Measurements from ENCODE around the gene ADAMTSL5.
A peak's percentile ranks its signal among the peaks of the same experiment; 100 is the strongest.

The ADAMTSL5 gene, protein sequence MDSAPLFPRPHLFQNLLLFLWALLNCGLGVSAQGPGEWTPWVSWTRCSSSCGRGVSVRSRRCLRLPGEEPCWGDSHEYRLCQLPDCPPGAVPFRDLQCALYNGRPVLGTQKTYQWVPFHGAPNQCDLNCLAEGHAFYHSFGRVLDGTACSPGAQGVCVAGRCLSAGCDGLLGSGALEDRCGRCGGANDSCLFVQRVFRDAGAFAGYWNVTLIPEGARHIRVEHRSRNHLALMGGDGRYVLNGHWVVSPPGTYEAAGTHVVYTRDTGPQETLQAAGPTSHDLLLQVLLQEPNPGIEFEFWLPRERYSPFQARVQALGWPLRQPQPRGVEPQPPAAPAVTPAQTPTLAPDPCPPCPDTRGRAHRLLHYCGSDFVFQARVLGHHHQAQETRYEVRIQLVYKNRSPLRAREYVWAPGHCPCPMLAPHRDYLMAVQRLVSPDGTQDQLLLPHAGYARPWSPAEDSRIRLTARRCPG

DNA sequence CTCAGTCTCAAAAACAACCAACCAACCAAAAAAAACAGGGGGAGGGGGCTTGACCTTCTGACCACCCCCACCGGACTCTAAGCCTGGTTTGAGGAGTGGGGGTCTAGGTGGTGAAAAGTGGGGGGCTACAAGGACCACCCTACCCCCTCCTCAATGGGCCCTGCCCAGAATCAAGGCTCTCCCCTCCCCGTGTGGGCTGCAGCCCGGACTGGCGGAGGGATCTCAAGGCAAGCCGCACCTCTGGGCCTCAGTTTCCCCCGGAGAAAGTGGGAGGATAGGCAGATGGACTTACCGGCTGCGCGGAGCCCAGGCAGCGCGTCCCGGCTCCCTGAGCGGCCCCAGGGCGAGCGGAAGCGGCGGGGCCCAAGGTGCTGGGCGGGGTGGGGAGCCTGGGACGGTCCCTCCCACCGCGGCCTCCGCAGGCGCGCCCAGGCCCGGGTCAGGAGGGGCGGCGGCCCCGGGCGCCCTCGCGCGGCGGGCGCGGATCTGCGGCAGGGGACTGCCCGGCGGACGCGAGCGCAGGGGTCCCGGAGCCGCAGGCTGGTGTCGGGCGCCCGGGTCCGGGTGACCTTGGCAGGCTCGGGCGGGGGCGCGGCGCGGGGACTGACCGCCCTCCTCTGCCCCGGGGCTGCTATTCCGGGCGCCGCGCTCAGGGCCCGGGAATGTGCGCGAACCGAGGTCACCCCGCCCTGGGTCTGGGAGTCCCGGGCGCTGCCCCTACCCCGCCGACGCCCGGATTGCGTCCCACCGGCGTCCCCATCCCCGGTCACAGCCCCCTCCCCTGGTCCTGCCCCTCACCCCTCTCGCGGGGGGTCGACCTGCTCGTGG is at the start of gene ADAMTSL5:
TSS of gene ADAMTSL5 (minus strand) at position 349 of the 828 bp plus-strand sequence. CDS start 2,076 bp downstream, outside the sequence.
- peak; percentile 32 for DNase-seq (ENCODE audit: extremely low read depth, low read depth)

GRCh38 chr19:1561236-1561842 is 48.5 kb upstream of the ADAMTSL5 start:
- no peak for DNase-seq (ENCODE audit: extremely low read depth, low read depth)
- TF ChIP-seq, protein P1, sequence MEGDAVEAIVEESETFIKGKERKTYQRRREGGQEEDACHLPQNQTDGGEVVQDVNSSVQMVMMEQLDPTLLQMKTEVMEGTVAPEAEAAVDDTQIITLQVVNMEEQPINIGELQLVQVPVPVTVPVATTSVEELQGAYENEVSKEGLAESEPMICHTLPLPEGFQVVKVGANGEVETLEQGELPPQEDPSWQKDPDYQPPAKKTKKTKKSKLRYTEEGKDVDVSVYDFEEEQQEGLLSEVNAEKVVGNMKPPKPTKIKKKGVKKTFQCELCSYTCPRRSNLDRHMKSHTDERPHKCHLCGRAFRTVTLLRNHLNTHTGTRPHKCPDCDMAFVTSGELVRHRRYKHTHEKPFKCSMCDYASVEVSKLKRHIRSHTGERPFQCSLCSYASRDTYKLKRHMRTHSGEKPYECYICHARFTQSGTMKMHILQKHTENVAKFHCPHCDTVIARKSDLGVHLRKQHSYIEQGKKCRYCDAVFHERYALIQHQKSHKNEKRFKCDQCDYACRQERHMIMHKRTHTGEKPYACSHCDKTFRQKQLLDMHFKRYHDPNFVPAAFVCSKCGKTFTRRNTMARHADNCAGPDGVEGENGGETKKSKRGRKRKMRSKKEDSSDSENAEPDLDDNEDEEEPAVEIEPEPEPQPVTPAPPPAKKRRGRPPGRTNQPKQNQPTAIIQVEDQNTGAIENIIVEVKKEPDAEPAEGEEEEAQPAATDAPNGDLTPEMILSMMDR (IDR thresholded peaks at IDR 0.05; ENCODE audit: low read depth, low read length), result no peak

More for the DNA sequence above, at the start of gene ADAMTSL5:
- TF ChIP-seq, protein P1 (IDR thresholded peaks at IDR 0.05; ENCODE audit: low read depth, low read length), result no peak

GRCh38 chr19:1560286-1560882 is 47.6 kb upstream of the ADAMTSL5 start:
- TF ChIP-seq, protein P1 (IDR thresholded peaks at IDR 0.05; ENCODE audit: low read depth, low read length), result no peak
- no peak for DNase-seq (ENCODE audit: extremely low read depth, low read depth)

DNA sequence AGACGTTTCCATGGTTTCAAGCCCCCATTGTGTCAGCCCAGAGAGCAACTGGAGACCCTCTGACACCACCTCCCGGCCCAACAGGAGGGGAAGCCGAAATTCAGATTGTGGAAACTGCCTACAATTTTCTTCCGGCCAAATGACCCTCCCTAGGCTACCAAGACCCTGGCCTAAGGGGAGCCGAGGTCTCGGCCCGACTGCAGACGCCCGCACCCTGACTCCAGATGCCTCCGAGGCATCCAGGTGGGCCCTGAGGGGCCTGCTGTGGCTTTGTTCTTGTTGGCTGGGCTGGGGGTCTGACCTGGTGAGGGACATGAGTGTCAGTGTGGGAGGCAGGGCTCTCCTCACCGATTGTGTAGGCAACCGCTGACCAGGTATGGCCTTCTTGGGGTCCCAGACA is 45.7 kb upstream of the ADAMTSL5 start:
- DNase-seq (ENCODE audit: extremely low read depth, low read depth), result no peak
- TF ChIP-seq, protein P1 (IDR thresholded peaks at IDR 0.05; ENCODE audit: low read depth, low read length), result no peak

DNA sequence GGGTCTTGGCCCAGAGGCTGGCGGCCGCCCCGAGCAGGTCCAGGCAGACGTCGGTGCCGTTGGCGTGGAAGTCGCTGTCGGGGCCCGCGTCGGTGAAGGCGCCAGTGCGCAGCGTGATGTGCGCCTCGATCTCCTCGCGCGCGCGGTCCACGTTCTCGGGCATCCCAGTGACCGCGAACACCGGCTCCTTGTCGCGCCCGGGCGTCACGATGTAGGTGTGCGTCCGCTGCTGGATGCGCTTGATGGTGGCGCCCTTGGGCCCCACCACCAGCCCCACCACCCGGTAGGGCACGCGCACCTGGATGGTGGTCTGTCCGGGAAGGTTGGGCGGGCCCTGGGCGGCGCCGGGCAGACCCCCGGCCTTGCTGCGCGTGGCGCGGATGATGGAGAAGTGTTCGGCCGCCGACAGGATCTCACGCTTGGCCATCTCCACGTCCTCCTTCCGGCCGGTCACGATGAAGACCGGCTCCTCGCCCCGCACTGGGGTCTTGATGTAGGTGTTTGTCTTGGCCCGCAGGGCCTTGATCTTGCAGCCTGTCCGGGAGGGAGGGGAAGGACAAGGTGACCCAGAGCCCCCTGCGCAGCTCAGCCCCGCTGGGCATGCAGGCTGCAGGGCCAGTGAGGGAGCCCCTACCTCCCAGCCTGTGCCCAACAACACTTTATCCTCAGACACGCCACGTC is 43.7 kb upstream of the ADAMTSL5 start:
- TF ChIP-seq, protein P1 (IDR thresholded peaks at IDR 0.05; ENCODE audit: low read depth, low read length), result no peak
- DNase-seq (ENCODE audit: extremely low read depth, low read depth), result no peak

GRCh38 chr19:1555487-1556389 is 42.9 kb upstream of the ADAMTSL5 start:
- TF ChIP-seq, protein P1 (IDR thresholded peaks at IDR 0.05; ENCODE audit: low read depth, low read length), result no peak
- DNase-seq (ENCODE audit: extremely low read depth, low read depth), result no peak
